Measurements from ENCODE around the gene MSRB2. TPM values are rescaled to one million over a fixed set of nuclear protein-coding genes. Genes with fewer than 3 reads are reported as not detected.

The MSRB2 gene
- total and polyA plus RNA-seq, 12 donors = 57.1 to 230 (median 175) TPM

DNA sequence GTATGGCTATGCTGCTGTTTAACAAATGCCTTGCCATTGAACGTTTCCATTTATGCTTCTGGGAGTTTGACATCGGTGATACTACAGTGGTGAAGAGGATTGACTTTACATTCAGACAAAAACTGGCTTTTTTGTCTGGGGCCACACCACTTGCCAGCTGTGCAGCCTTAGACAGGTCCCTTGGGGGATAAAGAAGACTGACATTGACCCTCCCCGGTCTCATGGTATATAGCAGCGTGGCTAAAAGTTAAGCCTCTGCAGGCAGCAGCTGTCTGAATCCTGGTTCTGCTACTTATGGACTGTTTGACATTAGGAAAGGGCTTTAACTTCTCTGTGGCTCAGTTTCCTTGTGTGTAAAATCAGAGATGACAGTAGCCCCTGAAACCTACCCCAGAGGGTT lies 54.7 kb downstream of the MSRB2 start:
- Histone ChIP-seq H3K4me1 (no peaks in the 10 kb centered on the region), H3K36me3 (no peaks in the 10 kb centered on the region), H3K27me3 (peaks cover 0 to 6% (median 0%) of the 10 kb centered on the region in 7 donors), H3K9me3 (no peaks in the 10 kb centered on the region), H3K4me3 (no peak overlapping the region), H3K27ac (no peak overlapping the region)
- WGBS, 2 donors = 70 to 73% methylated on average over 4 of the region's 4 CpGs
- intact Hi-C loops (cut with DNase I) = loop anchor here in 1 of 10 donors (10.0 kb wide), 1 partner anchor 385 kb away; no protein-coding TSS in a partner anchor
- DNase-seq (no peak), ATAC-seq (no peak)
- TF ChIP-seq, protein P1, sequence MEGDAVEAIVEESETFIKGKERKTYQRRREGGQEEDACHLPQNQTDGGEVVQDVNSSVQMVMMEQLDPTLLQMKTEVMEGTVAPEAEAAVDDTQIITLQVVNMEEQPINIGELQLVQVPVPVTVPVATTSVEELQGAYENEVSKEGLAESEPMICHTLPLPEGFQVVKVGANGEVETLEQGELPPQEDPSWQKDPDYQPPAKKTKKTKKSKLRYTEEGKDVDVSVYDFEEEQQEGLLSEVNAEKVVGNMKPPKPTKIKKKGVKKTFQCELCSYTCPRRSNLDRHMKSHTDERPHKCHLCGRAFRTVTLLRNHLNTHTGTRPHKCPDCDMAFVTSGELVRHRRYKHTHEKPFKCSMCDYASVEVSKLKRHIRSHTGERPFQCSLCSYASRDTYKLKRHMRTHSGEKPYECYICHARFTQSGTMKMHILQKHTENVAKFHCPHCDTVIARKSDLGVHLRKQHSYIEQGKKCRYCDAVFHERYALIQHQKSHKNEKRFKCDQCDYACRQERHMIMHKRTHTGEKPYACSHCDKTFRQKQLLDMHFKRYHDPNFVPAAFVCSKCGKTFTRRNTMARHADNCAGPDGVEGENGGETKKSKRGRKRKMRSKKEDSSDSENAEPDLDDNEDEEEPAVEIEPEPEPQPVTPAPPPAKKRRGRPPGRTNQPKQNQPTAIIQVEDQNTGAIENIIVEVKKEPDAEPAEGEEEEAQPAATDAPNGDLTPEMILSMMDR (IDR thresholded peaks at IDR 0.05) = no peak

DNA sequence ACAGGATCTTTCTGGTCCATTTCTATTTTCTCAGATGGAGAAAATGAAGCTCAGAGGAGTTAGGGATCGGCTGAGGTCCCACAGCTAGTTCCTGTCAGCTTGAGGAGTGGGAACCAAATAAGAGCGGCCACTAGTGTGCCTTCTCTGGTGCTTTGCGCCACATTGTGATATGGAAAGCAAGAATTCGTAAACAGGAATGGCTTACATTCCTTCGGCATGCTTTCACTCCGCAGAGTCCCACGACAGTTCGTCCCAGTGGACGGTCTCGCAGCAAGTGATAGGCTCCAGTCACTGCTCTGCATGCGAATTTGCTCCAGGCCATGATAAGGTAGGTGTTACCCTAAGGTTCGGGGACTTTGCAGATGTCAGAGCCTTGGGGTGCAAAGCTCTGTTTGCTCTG lies 55.2 kb downstream of the MSRB2 start:
- intact Hi-C loops (cut with DNase I) = loop anchor here in 1 of 10 donors (10.0 kb wide), 1 partner anchor 384 kb away; no protein-coding TSS in a partner anchor
- TF ChIP-seq, protein P1 (IDR thresholded peaks at IDR 0.05) = no peak
- no peaks in the 10 kb centered on the region for H3K9me3 ChIP-seq
- 29 to 36% methylated on average over 12 of the region's 12 CpGs for WGBS, 2 donors
- no peak overlapping the region for H3K27ac ChIP-seq
- peak in 1 of 8 donors; percentile 16 for ATAC-seq
- H3K4me3 ChIP-seq = peak overlapping the region in 1 of 10 donors; percentile 13
- H3K36me3 ChIP-seq = no peaks in the 10 kb centered on the region
- H3K4me1 ChIP-seq = no peaks in the 10 kb centered on the region
- peaks cover 0 to 10% (median 0%) of the 10 kb centered on the region in 7 donors for H3K27me3 ChIP-seq
- no peak for DNase-seq

DNA sequence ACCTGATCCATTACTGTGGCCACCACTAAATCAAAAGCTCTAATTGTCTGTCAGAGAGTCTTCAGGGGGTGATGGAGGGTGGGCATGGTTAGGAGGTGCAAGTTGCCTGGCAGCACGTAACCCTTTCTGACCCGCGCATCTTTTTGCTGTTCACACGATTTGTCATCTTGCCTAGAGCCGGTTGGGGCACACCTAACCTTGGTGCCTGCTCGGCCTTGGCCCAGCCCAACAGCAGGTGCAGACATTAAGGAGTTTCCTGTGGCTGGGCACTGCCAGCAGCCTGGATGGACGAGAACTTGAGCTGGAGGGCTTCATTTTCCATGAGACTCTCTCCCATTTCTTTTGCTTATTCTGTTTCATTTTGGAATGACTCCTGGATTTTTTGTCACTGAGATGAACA lies 55.7 kb downstream of the MSRB2 start:
- H3K36me3 ChIP-seq = no peaks in the 10 kb centered on the region
- ATAC-seq (no peak), DNase-seq (no peak)
- no peaks in the 10 kb centered on the region for H3K4me1 ChIP-seq
- H3K27ac ChIP-seq = no peak overlapping the region
- intact Hi-C loops (cut with DNase I) = loop anchor here in 1 of 10 donors (10.0 kb wide), 1 partner anchor 384 kb away; no protein-coding TSS in a partner anchor
- H3K9me3 ChIP-seq = no peaks in the 10 kb centered on the region
- H3K4me3 ChIP-seq = no peak overlapping the region
- H3K27me3 ChIP-seq = peaks cover 0 to 6% (median 0%) of the 10 kb centered on the region in 7 donors
- TF ChIP-seq, protein P1 (IDR thresholded peaks at IDR 0.05) = no peak
- WGBS, 2 donors = 78 to 80% methylated on average over 7 of the region's 7 CpGs

DNA sequence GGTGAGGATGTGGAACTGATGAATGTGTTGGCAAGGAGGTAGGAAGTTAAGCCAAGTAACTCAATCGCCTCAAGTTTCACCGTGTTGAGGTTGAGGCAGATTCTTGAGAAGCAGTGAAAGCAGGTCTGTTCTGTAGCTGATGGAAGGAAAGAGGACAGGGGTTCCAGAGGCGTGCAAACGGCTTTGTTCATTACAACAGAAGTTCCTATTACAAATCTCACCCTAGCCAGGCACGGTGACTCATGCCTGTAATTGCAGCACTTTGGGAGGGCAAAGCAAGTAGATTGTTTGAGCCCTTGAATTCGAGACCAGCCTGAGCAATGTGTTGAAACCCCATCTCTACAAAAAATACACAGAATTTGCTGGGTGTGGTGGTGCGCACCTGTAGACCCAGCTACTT lies 59.8 kb downstream of the MSRB2 start:
- intact Hi-C loops (cut with DNase I) = loop anchor here in 6 of 10 donors (5.0 to 10.0 kb wide), 8 partner anchors 137 to 1402 kb away; no protein-coding TSS in a partner anchor

More for the DNA sequence above, 59.8 kb downstream of the MSRB2 start:
- ATAC-seq (no peak), DNase-seq (no peak)
- H3K27ac ChIP-seq = no peak overlapping the region
- H3K4me1 ChIP-seq = peaks cover 0 to 4% (median 0%) of the 10 kb centered on the region in 9 donors
- peaks cover 0 to 20% (median 13%) of the 10 kb centered on the region in 7 donors for H3K27me3 ChIP-seq
- TF ChIP-seq, protein P1 (IDR thresholded peaks at IDR 0.05) = no peak
- H3K9me3 ChIP-seq = no peaks in the 10 kb centered on the region
- no peak overlapping the region for H3K4me3 ChIP-seq
- no peaks in the 10 kb centered on the region for H3K36me3 ChIP-seq
- 84 to 85% methylated on average over 7 of the region's 7 CpGs for WGBS, 2 donors

Measured in heart right ventricle (tissue), 16 donors.